Measurements from ENCODE around the gene RTN4RL1.

GRCh38 chr17:1897105-1897656 is 128.0 kb downstream of the RTN4RL1 start:
- TF ChIP-seq CTCF (IDR thresholded peaks at IDR 0.05) (no peak), TCF7L2 (IDR thresholded peaks at IDR 0.05; ENCODE audit: low read depth, low read length) (no peak)

All from Panc1 (cell line).